ENCODE measurements around the gene ZFYVE27.

Gene ZFYVE27

GRCh38 chr10:97781618-97782331 lies 44.8 kb downstream of the ZFYVE27 start:
- WGBS (ENCODE audit: insufficient coverage, insufficient read length) = no CpG with 5 or more reads among the region's 14 CpGs
- peaks cover 1% of the 10 kb centered on the region; the same call in 1 of the 2 replicates for H3K4me1 ChIP-seq (ENCODE audit: control insufficient read depth, insufficient read depth, low read length)
- no peak overlapping the region for H3K27ac ChIP-seq (ENCODE audit: low read length)
- no peak for DNase-seq (ENCODE audit: low read depth, low spot score)
- no peak overlapping the region for H3K4me3 ChIP-seq (ENCODE audit: low read length)
- H3K36me3 ChIP-seq (ENCODE audit: control insufficient read depth, insufficient read depth, low read length) = no peaks in the 10 kb centered on the region
- no peaks in the 10 kb centered on the region for H3K9me3 ChIP-seq (ENCODE audit: control insufficient read depth, insufficient read depth, low read length)
- H3K27me3 ChIP-seq (ENCODE audit: control insufficient read depth, insufficient read depth, low read length) = no peaks in the 10 kb centered on the region

- H3K27me3 ChIP-seq (ENCODE audit: control insufficient read depth, insufficient read depth, low read length) = no peaks in the 10 kb centered on the region
- DNase-seq (ENCODE audit: low read depth, low spot score) = no peak
- no peaks in the 10 kb centered on the region for H3K36me3 ChIP-seq (ENCODE audit: control insufficient read depth, insufficient read depth, low read length)
- no peak overlapping the region for H3K4me3 ChIP-seq (ENCODE audit: low read length)
- H3K27ac ChIP-seq (ENCODE audit: low read length) = no peak overlapping the region
- no peaks in the 10 kb centered on the region for H3K9me3 ChIP-seq (ENCODE audit: control insufficient read depth, insufficient read depth, low read length)
- peaks cover 1% of the 10 kb centered on the region; the same call in 1 of the 2 replicates for H3K4me1 ChIP-seq (ENCODE audit: control insufficient read depth, insufficient read depth, low read length)
- no CpG with 5 or more reads among the region's 11 CpGs for WGBS (ENCODE audit: insufficient coverage, insufficient read length)
Observed at GRCh38 chr10:97782455-97783228, 45.7 kb downstream of the ZFYVE27 start.

- peaks cover 1% of the 10 kb centered on the region; the same call in 1 of the 2 replicates for H3K4me1 ChIP-seq (ENCODE audit: control insufficient read depth, insufficient read depth, low read length)
- WGBS (ENCODE audit: insufficient coverage, insufficient read length) = no CpG with 5 or more reads among the region's 9 CpGs
Observed at GRCh38 chr10:97784200-97784810, 47.4 kb downstream of the ZFYVE27 start.

GRCh38 chr10:97785231-97785630 lies 48.3 kb downstream of the ZFYVE27 start:
- WGBS (ENCODE audit: insufficient coverage, insufficient read length) = no CpG with 5 or more reads among the region's 5 CpGs
- no peaks in the 10 kb centered on the region for H3K36me3 ChIP-seq (ENCODE audit: control insufficient read depth, insufficient read depth, low read length)
- no peaks in the 10 kb centered on the region for H3K27me3 ChIP-seq (ENCODE audit: control insufficient read depth, insufficient read depth, low read length)
- H3K4me3 ChIP-seq (ENCODE audit: low read length) = no peak overlapping the region
- no peak overlapping the region for H3K27ac ChIP-seq (ENCODE audit: low read length)
- no peaks in the 10 kb centered on the region for H3K9me3 ChIP-seq (ENCODE audit: control insufficient read depth, insufficient read depth, low read length)
- H3K4me1 ChIP-seq (ENCODE audit: control insufficient read depth, insufficient read depth, low read length) = peaks cover 1% of the 10 kb centered on the region; the same call in 1 of the 2 replicates
- DNase-seq (ENCODE audit: low read depth, low spot score) = no peak

More at GRCh38 chr10:97784200-97784810, 47.4 kb downstream of the ZFYVE27 start:
- no peak for DNase-seq (ENCODE audit: low read depth, low spot score)
- Histone ChIP-seq H3K36me3 (ENCODE audit: control insufficient read depth, insufficient read depth, low read length) (no peaks in the 10 kb centered on the region), H3K27me3 (ENCODE audit: control insufficient read depth, insufficient read depth, low read length) (no peaks in the 10 kb centered on the region), H3K27ac (ENCODE audit: low read length) (no peak overlapping the region), H3K4me3 (ENCODE audit: low read length) (no peak overlapping the region), H3K9me3 (ENCODE audit: control insufficient read depth, insufficient read depth, low read length) (no peaks in the 10 kb centered on the region)

- no peak overlapping the region for H3K27ac ChIP-seq (ENCODE audit: low read length)
- H3K36me3 ChIP-seq (ENCODE audit: control insufficient read depth, insufficient read depth, low read length) = no peaks in the 10 kb centered on the region
- no peak for DNase-seq (ENCODE audit: low read depth, low spot score)
- peaks cover 1% of the 10 kb centered on the region; the same call in 1 of the 2 replicates for H3K4me1 ChIP-seq (ENCODE audit: control insufficient read depth, insufficient read depth, low read length)
- no peak overlapping the region for H3K4me3 ChIP-seq (ENCODE audit: low read length)
- WGBS (ENCODE audit: insufficient coverage, insufficient read length) = no CpG with 5 or more reads among the region's 9 CpGs
- H3K9me3 ChIP-seq (ENCODE audit: control insufficient read depth, insufficient read depth, low read length) = no peaks in the 10 kb centered on the region
- H3K27me3 ChIP-seq (ENCODE audit: control insufficient read depth, insufficient read depth, low read length) = no peaks in the 10 kb centered on the region
Observed at GRCh38 chr10:97785731-97786130, 48.8 kb downstream of the ZFYVE27 start.

- no peak overlapping the region for H3K4me3 ChIP-seq (ENCODE audit: low read length)
- H3K27me3 ChIP-seq (ENCODE audit: control insufficient read depth, insufficient read depth, low read length) = no peaks in the 10 kb centered on the region
- H3K27ac ChIP-seq (ENCODE audit: low read length) = no peak overlapping the region
- H3K9me3 ChIP-seq (ENCODE audit: control insufficient read depth, insufficient read depth, low read length) = no peaks in the 10 kb centered on the region
- no peak for DNase-seq (ENCODE audit: low read depth, low spot score)
- H3K4me1 ChIP-seq (ENCODE audit: control insufficient read depth, insufficient read depth, low read length) = no peaks in the 10 kb centered on the region; the same call in 1 of the 2 replicates
- no peaks in the 10 kb centered on the region for H3K36me3 ChIP-seq (ENCODE audit: control insufficient read depth, insufficient read depth, low read length)
- no CpG with 5 or more reads among the region's 22 CpGs for WGBS (ENCODE audit: insufficient coverage, insufficient read length)
Observed at GRCh38 chr10:97788552-97789442, 51.9 kb downstream of the ZFYVE27 start.

GRCh38 chr10:97789770-97790397 lies 53.0 kb downstream of the ZFYVE27 start:
- no peaks in the 10 kb centered on the region for H3K36me3 ChIP-seq (ENCODE audit: control insufficient read depth, insufficient read depth, low read length)
- no peaks in the 10 kb centered on the region for H3K9me3 ChIP-seq (ENCODE audit: control insufficient read depth, insufficient read depth, low read length)
- H3K4me3 ChIP-seq (ENCODE audit: low read length) = no peak overlapping the region
- DNase-seq (ENCODE audit: low read depth, low spot score) = no peak
- no CpG with 5 or more reads among the region's 6 CpGs for WGBS (ENCODE audit: insufficient coverage, insufficient read length)
- no peak overlapping the region for H3K27ac ChIP-seq (ENCODE audit: low read length)
- no peaks in the 10 kb centered on the region for H3K27me3 ChIP-seq (ENCODE audit: control insufficient read depth, insufficient read depth, low read length)
- H3K4me1 ChIP-seq (ENCODE audit: control insufficient read depth, insufficient read depth, low read length) = no peaks in the 10 kb centered on the region; the same call in 1 of the 2 replicates

- DNase-seq (ENCODE audit: low read depth, low spot score) = peak; percentile 72
- Histone ChIP-seq H3K9me3 (ENCODE audit: control insufficient read depth, insufficient read depth, low read length) (no peaks in the 10 kb centered on the region), H3K4me1 (ENCODE audit: control insufficient read depth, insufficient read depth, low read length) (no peaks in the 10 kb centered on the region; the same call in 1 of the 2 replicates), H3K27me3 (ENCODE audit: control insufficient read depth, insufficient read depth, low read length) (no peaks in the 10 kb centered on the region), H3K4me3 (ENCODE audit: low read length) (no peak overlapping the region), H3K27ac (ENCODE audit: low read length) (no peak overlapping the region), H3K36me3 (ENCODE audit: control insufficient read depth, insufficient read depth, low read length) (no peaks in the 10 kb centered on the region)
- WGBS (ENCODE audit: insufficient coverage, insufficient read length) = no CpG with 5 or more reads among the region's 13 CpGs
Observed at GRCh38 chr10:97791824-97792721, 55.1 kb downstream of the ZFYVE27 start.

GRCh38 chr10:97795886-97796285 lies 59.0 kb downstream of the ZFYVE27 start:
- no peak overlapping the region for H3K4me3 ChIP-seq (ENCODE audit: low read length)
- 0 out of 2 replicates have a peak, but pooled peaks cover 2% of the 10 kb centered on the region for H3K9me3 ChIP-seq (ENCODE audit: control insufficient read depth, insufficient read depth, low read length)
- no peaks in the 10 kb centered on the region for H3K27me3 ChIP-seq (ENCODE audit: control insufficient read depth, insufficient read depth, low read length)
- DNase-seq (ENCODE audit: low read depth, low spot score) = no peak
- WGBS (ENCODE audit: insufficient coverage, insufficient read length) = no CpG with 5 or more reads among the region's 4 CpGs
- H3K36me3 ChIP-seq (ENCODE audit: control insufficient read depth, insufficient read depth, low read length) = no peaks in the 10 kb centered on the region
- H3K4me1 ChIP-seq (ENCODE audit: control insufficient read depth, insufficient read depth, low read length) = no peaks in the 10 kb centered on the region; the same call in 1 of the 2 replicates
- H3K27ac ChIP-seq (ENCODE audit: low read length) = no peak overlapping the region
